Measurements from ENCODE around the gene SMG9.
"Not testable (repeated sequence)": the region's sequence is repeated elsewhere in the genome, so short reads cannot be mapped to it uniquely, and the experiment has no call there.

The SMG9 gene

DNA sequence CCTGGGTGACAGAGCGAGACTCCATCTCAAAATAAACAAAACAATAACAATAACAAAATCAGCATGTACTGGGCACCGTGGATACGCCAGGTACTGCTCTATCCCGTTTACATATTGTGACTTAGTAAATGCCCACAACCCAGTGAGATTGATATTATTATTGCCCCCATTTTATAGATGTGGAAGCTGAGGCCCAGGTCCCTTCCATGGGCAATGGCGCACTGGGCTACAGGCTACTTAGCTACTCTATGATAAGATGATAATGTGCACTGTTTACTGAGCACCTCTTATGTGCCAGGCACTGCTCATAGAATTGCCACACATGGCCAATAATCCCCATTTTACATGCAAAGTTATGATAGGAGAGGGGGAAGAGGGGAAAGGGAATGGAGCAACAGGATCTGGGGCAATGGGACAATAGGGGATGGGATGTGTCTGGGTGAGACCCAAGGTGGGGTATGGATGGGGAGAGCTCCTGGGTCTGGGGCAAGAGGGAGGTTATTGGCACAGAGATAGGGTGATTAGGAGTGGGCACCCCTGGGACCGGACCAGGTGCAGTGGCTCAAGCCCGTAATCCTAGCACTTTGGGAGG lies 20.6 kb upstream of the SMG9 start:
- in situ Hi-C loops (cut with MboI; ENCODE audit: low sequenced_read_pairs): no loop called here
- H3K4me3 ChIP-seq: no peak overlapping the region
- H3K36me3 ChIP-seq (replicated peaks): no peaks in the 10 kb centered on the region
- no peaks in the 10 kb centered on the region for H3K9me3 ChIP-seq
- H3K4me1 ChIP-seq: no peaks in the 10 kb centered on the region
- DNase-seq (ENCODE audit: low spot score in 2 of 2): no peak
- no peaks in the 10 kb centered on the region for H3K27me3 ChIP-seq (ENCODE audit: low read depth)

- H3K36me3 ChIP-seq (replicated peaks); DNase-seq (ENCODE audit: low spot score in 2 of 2); H3K9me3 ChIP-seq; H3K4me3 ChIP-seq; H3K27me3 ChIP-seq (ENCODE audit: low read depth); in situ Hi-C loops (cut with MboI; ENCODE audit: low sequenced_read_pairs); H3K4me1 ChIP-seq: not testable (repeated sequence)
Measured at GRCh38 chr19:43774940-43775258, 20.1 kb upstream of the SMG9 start.

- in situ Hi-C loops (cut with MboI; ENCODE audit: low sequenced_read_pairs): no loop called here
- H3K27me3 ChIP-seq (ENCODE audit: low read depth): no peaks in the 10 kb centered on the region
- no peaks in the 10 kb centered on the region for H3K4me1 ChIP-seq
- no peak overlapping the region for H3K4me3 ChIP-seq
- DNase-seq (ENCODE audit: low spot score in 2 of 2): no peak
- no peaks in the 10 kb centered on the region for H3K36me3 ChIP-seq (replicated peaks)
- H3K9me3 ChIP-seq: no peaks in the 10 kb centered on the region
Measured at GRCh38 chr19:43774103-43774939, 19.6 kb upstream of the SMG9 start.

- no peak overlapping the region for H3K4me3 ChIP-seq
- H3K36me3 ChIP-seq (replicated peaks): no peaks in the 10 kb centered on the region
- H3K4me1 ChIP-seq: no peaks in the 10 kb centered on the region
- no peak for DNase-seq (ENCODE audit: low spot score in 2 of 2)
- in situ Hi-C loops (cut with MboI; ENCODE audit: low sequenced_read_pairs): no loop called here
- H3K9me3 ChIP-seq: no peaks in the 10 kb centered on the region
- no peaks in the 10 kb centered on the region for H3K27me3 ChIP-seq (ENCODE audit: low read depth)
Measured at GRCh38 chr19:43773725-43774102, 19.0 kb upstream of the SMG9 start.

- no peaks in the 10 kb centered on the region for H3K9me3 ChIP-seq
- no peak for DNase-seq (ENCODE audit: low spot score in 2 of 2)
- H3K27me3 ChIP-seq (ENCODE audit: low read depth): no peaks in the 10 kb centered on the region
- in situ Hi-C loops (cut with MboI; ENCODE audit: low sequenced_read_pairs): no loop called here
- no peaks in the 10 kb centered on the region for H3K36me3 ChIP-seq (replicated peaks)
- H3K4me3 ChIP-seq: no peak overlapping the region
- no peaks in the 10 kb centered on the region for H3K4me1 ChIP-seq
Measured at GRCh38 chr19:43769256-43769655, 14.5 kb upstream of the SMG9 start.

DNA sequence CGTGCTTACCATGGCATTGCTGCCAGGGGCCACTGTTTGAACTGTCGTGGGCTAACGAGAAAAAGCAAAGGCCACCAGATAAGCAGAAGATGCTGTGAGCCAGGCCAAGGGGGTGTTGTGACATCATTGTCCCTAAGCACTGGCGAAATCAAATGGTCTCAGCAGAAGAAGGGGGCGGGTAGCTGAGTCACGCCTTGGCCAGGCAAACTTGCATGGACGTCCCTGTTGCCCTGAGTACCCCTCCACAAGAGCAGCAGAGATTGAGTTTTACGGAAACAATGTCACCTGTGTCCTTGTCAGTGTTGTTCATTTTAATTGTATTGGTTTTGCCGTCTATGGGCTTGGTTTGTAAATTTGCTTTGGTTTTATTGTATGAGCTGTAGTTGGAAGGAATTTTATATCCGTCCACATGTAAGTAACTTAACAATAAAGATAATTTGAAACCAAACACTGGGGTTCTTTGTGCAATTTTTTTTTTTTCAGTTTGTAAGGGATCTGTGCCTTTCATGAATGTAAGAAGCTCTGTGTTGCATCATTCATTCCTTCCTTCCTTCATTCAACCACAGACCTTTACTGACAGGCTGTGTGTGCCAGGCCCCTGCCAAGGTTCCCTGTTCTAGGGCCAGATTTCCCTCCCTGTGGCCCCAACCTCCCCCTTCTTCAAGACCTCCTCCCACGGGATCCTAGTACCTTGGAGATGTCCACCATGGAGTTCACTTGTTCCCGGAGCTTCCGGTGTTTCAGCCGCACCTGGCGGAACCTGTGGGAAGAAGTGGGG lies 13.7 kb upstream of the SMG9 start:
- H3K4me3 ChIP-seq: no peak overlapping the region
- no peaks in the 10 kb centered on the region for H3K4me1 ChIP-seq
- H3K27me3 ChIP-seq (ENCODE audit: low read depth): no peaks in the 10 kb centered on the region
- H3K36me3 ChIP-seq (replicated peaks): no peaks in the 10 kb centered on the region
- in situ Hi-C loops (cut with MboI; ENCODE audit: low sequenced_read_pairs): no loop called here
- H3K9me3 ChIP-seq: no peaks in the 10 kb centered on the region
- no peak for DNase-seq (ENCODE audit: low spot score in 2 of 2)

DNA sequence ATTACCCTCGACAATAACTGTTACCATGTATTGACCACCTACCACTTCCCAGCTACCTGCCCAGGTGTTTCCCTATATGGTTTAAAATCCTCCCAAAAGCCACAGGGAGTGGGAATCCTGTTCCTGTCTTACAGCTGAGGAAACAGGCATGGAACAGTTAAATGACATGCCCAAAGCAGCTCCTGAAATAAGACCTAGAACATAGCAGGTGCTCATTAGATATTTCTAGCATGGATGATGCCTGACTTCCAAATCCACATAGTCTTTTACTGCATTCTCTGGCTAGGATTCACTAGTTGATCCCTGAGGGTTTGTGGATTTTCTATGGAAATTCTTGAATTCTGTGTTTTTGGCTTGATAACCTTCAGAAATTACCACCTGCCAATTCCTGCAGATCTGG lies 13.1 kb upstream of the SMG9 start:
- Histone ChIP-seq H3K4me1 (no peaks in the 10 kb centered on the region), H3K4me3 (no peak overlapping the region), H3K9me3 (no peaks in the 10 kb centered on the region), H3K27me3 (ENCODE audit: low read depth) (no peaks in the 10 kb centered on the region), H3K36me3 (replicated peaks) (no peaks in the 10 kb centered on the region)
- in situ Hi-C loops (cut with MboI; ENCODE audit: low sequenced_read_pairs): no loop called here
- no peak for DNase-seq (ENCODE audit: low spot score in 2 of 2)

- Histone ChIP-seq H3K4me1 (no peaks in the 10 kb centered on the region), H3K36me3 (replicated peaks) (no peaks in the 10 kb centered on the region), H3K4me3 (no peak overlapping the region), H3K27me3 (ENCODE audit: low read depth) (no peaks in the 10 kb centered on the region), H3K9me3 (no peaks in the 10 kb centered on the region)
- in situ Hi-C loops (cut with MboI; ENCODE audit: low sequenced_read_pairs): no loop called here
- no peak for DNase-seq (ENCODE audit: low spot score in 2 of 2)
Measured at GRCh38 chr19:43767316-43767715, 12.6 kb upstream of the SMG9 start.

GRCh38 chr19:43766755-43767043 lies 11.9 kb upstream of the SMG9 start:
- Histone ChIP-seq H3K4me3 (no peak overlapping the region), H3K36me3 (replicated peaks) (no peaks in the 10 kb centered on the region), H3K9me3 (no peaks in the 10 kb centered on the region), H3K27me3 (ENCODE audit: low read depth) (no peaks in the 10 kb centered on the region), H3K4me1 (no peaks in the 10 kb centered on the region)
- in situ Hi-C loops (cut with MboI; ENCODE audit: low sequenced_read_pairs): no loop called here
- DNase-seq (ENCODE audit: low spot score in 2 of 2): no peak

DNA sequence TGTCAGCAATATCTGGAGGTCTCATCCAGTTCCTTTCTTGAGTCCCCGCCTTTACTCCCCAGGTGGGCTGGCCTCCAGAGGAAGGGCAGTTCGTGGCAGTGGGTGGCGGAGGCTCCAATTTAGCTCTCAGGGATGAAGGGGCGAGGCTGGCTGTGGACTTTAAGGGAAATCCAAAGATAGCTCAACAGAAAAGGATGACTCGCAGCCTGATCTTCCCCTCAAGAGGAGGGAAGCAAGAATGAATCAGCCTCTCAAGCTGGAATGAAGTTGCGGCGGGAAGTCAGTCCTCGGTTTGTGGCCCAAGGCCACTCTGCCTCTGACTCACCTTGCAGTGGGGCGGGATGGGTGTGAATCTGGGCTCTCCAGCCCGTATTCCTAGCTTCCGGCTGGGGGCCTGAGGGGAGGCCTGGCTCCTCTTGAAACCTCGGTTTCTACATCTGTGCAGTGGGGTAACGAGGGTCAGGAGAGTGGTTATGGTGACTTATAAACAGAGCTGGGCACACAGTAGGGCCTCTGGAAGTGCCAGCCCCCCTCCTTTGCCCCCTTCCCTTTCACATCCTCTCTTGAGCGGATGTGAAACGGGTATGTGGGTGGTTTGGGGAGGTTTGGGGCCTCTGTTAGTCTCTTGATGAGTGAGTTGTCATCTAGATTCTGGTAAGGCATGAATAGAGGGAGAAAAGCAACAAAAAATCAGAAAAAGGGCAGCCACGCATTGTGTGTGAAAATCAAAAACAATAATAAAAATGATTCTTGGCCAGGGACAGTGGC lies 10.5 kb upstream of the SMG9 start:
- DNase-seq (ENCODE audit: low spot score in 2 of 2): no peak
- in situ Hi-C loops (cut with MboI; ENCODE audit: low sequenced_read_pairs): no loop called here

GRCh38 chr19:43764684-43765083 lies 9.9 kb upstream of the SMG9 start:
- H3K9me3 ChIP-seq; DNase-seq (ENCODE audit: low spot score in 2 of 2); in situ Hi-C loops (cut with MboI; ENCODE audit: low sequenced_read_pairs); H3K4me1 ChIP-seq; H3K36me3 ChIP-seq (replicated peaks); H3K4me3 ChIP-seq; H3K27me3 ChIP-seq (ENCODE audit: low read depth): not testable (repeated sequence)

More for the DNA sequence above, 10.5 kb upstream of the SMG9 start:
- Histone ChIP-seq H3K4me1 (no peaks in the 10 kb centered on the region), H3K4me3 (no peak overlapping the region), H3K27me3 (ENCODE audit: low read depth) (no peaks in the 10 kb centered on the region), H3K36me3 (replicated peaks) (no peaks in the 10 kb centered on the region), H3K9me3 (no peaks in the 10 kb centered on the region)

- no peak for DNase-seq (ENCODE audit: low spot score in 2 of 2)
- no peaks in the 10 kb centered on the region for H3K9me3 ChIP-seq
- no peak overlapping the region for H3K4me3 ChIP-seq
- in situ Hi-C loops (cut with MboI; ENCODE audit: low sequenced_read_pairs): no loop called here
- no peaks in the 10 kb centered on the region for H3K36me3 ChIP-seq (replicated peaks)
- no peaks in the 10 kb centered on the region for H3K27me3 ChIP-seq (ENCODE audit: low read depth)
- no peaks in the 10 kb centered on the region; the same call in 1 of the 2 replicates for H3K4me1 ChIP-seq
Measured at GRCh38 chr19:43763473-43763939, 8.7 kb upstream of the SMG9 start.

DNA sequence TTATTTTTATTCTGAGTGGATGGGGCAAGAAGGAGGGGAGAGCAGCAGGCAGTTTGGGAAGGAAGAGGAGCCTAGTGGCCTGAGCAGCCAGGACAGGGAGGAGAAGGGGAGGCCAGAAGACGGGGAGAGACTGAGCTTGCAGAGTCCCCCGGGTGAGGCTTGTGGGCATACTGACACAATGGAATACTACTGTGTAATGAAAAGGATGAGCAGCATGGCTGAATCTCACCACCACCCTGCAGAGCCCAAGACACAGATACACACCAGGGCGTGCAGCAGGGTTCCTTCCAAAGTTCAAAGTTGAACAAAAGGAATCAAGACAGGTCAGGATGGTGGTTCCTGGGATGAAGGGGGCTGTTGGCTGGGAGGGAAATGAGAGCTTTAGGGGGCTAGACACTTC lies 8.1 kb upstream of the SMG9 start:
- Histone ChIP-seq H3K27me3 (ENCODE audit: low read depth) (no peaks in the 10 kb centered on the region), H3K9me3 (no peaks in the 10 kb centered on the region), H3K36me3 (replicated peaks) (no peaks in the 10 kb centered on the region), H3K4me3 (no peak overlapping the region), H3K4me1 (no peaks in the 10 kb centered on the region; the same call in 1 of the 2 replicates)
- DNase-seq (ENCODE audit: low spot score in 2 of 2): no peak
- in situ Hi-C loops (cut with MboI; ENCODE audit: low sequenced_read_pairs): no loop called here

DNA sequence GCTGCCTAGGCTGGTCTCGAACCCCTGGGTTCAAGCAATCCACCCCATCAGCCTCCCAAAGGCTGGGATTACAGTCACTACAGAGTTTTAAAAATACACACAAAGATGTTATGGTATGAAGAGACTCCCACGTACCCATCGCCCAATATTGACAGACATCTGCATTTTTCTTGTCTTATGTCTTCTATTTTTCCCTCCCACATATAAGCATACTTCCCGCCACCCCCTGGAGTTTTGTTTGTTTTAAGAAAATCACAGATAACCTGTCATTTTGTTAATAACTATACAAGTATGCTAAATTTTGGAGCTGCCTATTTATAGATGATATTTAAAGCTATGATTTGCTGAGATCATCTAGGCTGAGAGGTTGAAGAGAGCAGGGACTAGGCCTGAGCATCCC lies 6.2 kb upstream of the SMG9 start:
- H3K27me3 ChIP-seq (ENCODE audit: low read depth): no peaks in the 10 kb centered on the region
- in situ Hi-C loops (cut with MboI; ENCODE audit: low sequenced_read_pairs): no loop called here
- peaks cover 7% of the 10 kb centered on the region for H3K36me3 ChIP-seq (replicated peaks)
- no peak for DNase-seq (ENCODE audit: low spot score in 2 of 2)
- H3K4me3 ChIP-seq: no peak overlapping the region
- no peaks in the 10 kb centered on the region for H3K9me3 ChIP-seq
- peaks cover 2% of the 10 kb centered on the region for H3K4me1 ChIP-seq

All from HAP-1 (cell line).